Epithelial cell of proximal tubule (primary cell): Measurements from ENCODE around the gene SMYD5. TPM values are rescaled to one million over a fixed set of nuclear protein-coding genes. Genes with fewer than 3 reads are reported as not detected.

ENCODE experiments used
- DNase-seq: peaks from one replicate; pipeline ENCODE4 v3.0.0-alpha.2; 2011; ENCODE audit warnings: low read depth
- H3K4me3 ChIP-seq: 2 replicates; pipeline ENCODE4 v1.5.1; 2011; ENCODE audit warnings: low read depth, mild to moderate bottlenecking, low read length
- total RNA-seq: library from RNA; depleted of rRNA; stranded (reverse); fragments of >200 nt; gene quantifications from 2 replicates; pipeline ENCODE4 v1.2.3, GENCODE V29; 2015
- TF ChIP-seq, protein P1 (sequence below): conservative IDR thresholded peaks from 2 replicates; pipeline ENCODE4 v1.5.1; 2012; ENCODE audit warnings: low read depth, mild to moderate bottlenecking, low read length

The SMYD5 gene
- total RNA-seq, 1 donor from 2014 or later: 27.3 TPM

DNA sequence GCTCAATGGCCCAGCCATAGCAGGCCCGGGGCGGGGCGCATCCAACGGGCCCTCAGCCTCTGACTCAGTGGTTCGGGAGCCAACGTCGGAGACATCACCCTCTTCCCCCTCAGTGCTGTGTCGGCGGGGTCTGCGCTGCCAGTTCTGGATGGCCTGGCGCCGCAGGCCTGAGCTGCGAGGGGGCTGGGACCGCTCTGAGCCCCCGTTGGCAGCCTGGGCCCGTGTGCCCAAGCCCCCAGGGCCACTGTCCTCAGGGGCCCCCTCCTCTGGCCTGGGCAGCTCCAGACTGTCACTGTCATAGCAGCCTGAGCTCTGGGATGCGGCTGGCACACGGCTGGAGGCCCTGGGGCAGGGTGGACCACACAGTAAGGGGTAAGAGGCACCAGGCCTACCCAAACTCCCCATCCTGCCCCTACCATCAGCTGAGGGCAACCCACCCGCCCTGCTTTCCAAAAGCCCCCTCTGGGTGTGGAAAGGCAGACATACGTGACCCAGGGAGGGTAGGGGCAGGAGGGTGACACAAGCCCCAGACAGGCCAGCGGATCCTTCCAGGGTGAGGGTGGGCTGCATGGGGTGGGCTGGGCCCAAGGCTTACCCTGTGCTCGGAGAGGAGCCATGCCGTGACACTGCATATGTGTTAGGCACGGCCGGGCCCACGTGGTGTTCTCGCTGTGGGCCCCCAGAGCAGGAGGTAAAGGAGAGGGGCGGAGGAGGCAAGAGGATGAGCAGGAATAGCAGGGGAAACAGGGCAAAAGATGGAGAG lies 51.4 kb downstream of the SMYD5 start:
- no peak for DNase-seq
- TF ChIP-seq, protein P1, sequence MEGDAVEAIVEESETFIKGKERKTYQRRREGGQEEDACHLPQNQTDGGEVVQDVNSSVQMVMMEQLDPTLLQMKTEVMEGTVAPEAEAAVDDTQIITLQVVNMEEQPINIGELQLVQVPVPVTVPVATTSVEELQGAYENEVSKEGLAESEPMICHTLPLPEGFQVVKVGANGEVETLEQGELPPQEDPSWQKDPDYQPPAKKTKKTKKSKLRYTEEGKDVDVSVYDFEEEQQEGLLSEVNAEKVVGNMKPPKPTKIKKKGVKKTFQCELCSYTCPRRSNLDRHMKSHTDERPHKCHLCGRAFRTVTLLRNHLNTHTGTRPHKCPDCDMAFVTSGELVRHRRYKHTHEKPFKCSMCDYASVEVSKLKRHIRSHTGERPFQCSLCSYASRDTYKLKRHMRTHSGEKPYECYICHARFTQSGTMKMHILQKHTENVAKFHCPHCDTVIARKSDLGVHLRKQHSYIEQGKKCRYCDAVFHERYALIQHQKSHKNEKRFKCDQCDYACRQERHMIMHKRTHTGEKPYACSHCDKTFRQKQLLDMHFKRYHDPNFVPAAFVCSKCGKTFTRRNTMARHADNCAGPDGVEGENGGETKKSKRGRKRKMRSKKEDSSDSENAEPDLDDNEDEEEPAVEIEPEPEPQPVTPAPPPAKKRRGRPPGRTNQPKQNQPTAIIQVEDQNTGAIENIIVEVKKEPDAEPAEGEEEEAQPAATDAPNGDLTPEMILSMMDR: no peak
- no peak overlapping the region for H3K4me3 ChIP-seq

DNA sequence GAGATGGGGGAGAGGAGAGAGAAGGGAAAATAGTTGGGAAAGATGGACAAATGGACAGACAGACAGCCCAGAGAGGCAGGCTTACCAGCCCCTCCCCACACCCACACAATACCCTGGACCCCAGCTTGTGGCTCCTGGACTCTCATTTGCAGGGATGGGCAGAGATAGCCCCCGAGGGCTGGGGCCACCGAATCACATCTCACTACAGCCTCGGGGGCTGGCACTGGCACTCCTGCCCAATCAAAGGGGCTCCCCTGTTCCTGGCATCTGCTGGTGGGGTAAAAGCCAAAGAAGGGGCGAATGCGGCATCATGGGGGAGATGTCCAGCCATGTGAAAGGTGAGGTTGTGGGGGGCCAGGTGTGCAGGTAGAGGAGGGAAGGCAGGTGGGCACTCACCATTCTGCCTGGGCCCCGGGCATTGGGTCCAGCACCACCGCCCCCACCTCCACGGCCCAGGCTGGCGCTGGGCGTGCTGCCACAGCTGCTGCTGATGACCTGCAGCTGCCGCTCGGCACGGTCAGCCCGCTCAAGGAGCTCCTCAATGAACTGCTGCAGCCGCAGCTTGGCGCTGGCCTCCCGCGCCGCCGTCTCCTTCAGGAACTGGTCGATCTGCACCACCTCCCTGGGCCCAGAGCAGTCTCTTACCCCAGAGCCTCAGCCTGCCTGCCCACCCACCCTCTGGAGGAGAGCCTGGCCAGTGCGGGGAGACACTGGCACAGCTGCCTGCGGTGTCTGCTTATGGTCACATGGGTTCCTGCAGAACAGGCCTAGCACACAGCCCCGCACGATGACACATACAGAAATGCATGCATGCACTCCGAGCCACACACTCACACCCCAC lies 52.2 kb downstream of the SMYD5 start:
- DNase-seq: no peak

DNA sequence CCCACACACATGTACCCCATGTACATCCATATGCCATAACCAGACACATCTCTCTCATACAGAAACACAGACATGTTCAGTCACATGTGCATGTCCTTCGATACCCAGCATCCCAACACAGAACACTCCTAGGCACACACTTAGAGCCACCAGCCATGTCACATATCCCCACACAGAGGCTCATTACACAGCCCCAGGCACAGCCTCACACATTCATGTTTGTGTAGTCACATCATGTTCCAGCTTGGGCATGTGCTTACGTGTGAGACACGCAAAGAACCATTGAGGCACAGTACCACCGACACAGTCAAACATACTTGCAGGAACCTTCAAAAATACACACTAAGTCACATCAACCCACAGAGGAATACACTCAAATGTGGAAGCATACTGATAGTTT lies 53.0 kb downstream of the SMYD5 start:
- TF ChIP-seq, protein P1: no peak
- no peak for DNase-seq

More for the DNA sequence above, 52.2 kb downstream of the SMYD5 start:
- TF ChIP-seq, protein P1: no peak
- H3K4me3 ChIP-seq: no peak overlapping the region

DNA sequence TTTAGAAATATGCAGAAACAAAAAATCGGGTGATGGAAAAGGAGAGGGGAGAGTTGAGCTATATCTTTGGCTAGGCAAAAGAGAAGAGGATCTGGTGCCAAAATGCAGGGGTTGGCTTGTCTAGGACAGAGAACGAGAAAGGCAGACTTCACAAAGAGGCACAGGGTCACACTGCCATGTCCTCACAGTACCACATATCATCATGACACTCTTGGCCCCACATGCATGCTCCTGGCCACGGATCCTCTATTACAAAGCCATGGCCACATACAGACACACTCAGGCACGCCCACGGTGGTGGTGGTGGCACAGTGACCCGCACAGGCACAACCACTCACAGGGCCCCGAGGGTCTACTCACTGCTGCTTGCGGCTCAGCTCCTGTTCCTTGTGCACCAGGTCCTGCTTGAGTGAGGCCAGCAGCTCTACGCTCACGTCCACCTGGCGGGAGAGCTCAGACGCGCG lies 54.4 kb downstream of the SMYD5 start:
- DNase-seq: no peak
- H3K4me3 ChIP-seq: peak overlapping the region; percentile 31
- TF ChIP-seq, protein P1: no peak

More for the DNA sequence above, 53.0 kb downstream of the SMYD5 start:
- no peak overlapping the region for H3K4me3 ChIP-seq

DNA sequence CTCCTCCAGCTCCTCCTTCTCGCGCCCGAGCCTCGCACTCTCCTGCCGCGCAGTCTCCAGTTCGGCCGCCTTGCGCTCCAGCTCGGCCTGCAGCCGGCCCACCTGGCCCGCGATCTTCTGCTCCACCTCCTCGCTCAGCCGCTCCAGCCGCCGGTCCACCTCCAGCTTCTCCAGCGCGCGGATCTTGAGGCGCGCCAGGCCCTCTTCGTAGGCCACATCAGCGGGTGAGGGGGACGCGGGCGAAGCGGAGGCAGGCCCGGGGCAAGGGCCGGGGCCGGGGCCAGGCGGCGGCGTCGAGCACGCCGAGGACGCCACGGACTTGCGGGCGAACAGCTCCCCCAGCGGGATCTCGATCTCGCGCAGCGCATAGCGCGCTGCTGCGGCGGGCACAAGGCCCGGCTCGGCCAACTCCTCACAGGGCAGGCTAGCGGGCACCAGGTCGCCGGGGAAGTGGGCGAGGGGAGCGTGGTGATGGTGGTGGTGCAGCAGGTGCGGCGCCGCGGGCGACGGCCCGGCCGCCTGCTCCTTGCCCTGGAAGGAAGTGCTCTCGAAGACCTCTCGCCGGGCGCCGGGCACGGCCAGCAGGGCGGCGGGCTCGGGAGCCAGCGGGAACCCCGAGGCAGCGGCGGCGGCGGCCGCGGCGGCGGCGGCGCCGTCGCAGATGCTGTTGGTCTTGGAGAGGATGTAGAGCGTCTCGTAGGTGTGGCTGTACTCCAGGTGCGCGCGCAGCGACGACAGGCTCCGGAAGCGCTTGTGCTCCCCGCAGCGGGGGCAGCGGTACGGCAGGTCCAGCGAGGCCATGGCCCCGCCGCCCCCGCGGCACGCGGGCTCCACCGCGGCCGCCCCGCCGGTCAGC lies 55.0 kb downstream of the SMYD5 start:
- TF ChIP-seq, protein P1: peak; percentile 16
- DNase-seq: no peak
- H3K4me3 ChIP-seq: peak overlapping the region; percentile 37

DNA sequence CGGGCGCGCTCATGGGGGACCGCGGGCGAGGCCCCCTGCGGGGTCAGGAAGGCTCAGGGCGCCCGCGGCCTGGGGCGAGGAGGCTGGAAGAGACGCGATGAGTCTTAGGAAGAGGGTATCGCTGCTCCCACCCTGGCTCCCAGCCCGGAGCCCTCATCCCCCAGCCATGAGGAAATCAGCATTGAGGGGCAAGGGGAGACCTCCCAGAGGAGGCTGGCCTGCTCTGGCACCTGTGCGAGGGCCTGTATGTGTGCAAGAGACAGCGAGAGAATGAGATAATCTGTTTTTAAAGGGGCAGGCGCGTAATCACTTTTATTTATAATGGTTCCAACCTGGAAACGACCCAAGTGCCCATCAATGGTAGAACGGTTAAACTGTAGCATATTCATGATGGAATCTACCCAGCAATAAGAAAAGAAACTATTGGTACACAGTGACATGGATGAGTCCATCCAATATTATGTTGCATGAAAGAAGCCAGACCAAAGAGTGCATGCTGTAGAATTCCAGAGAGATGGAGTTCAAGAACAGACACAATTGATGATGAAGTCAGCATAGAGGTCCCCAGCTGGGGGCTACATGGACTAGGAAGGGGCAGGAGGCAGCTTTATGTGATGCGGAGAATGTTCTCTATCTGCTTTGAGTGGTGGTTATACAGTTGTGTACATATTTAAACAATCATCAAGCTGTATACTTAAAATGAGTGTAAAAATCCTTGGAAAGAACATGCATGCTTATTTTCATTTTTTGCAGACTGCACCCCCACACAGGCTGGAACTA lies 55.8 kb downstream of the SMYD5 start:
- TF ChIP-seq, protein P1: no peak
- DNase-seq: no peak
- H3K4me3 ChIP-seq: peak overlapping the region; percentile 37
